ENCODE data around the gene COPZ2.
"Not testable (repeated sequence)": the region's sequence is repeated elsewhere in the genome, so short reads cannot be mapped to it uniquely, and the experiment has no call there.

The COPZ2 gene, protein sequence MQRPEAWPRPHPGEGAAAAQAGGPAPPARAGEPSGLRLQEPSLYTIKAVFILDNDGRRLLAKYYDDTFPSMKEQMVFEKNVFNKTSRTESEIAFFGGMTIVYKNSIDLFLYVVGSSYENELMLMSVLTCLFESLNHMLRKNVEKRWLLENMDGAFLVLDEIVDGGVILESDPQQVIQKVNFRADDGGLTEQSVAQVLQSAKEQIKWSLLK

DNA sequence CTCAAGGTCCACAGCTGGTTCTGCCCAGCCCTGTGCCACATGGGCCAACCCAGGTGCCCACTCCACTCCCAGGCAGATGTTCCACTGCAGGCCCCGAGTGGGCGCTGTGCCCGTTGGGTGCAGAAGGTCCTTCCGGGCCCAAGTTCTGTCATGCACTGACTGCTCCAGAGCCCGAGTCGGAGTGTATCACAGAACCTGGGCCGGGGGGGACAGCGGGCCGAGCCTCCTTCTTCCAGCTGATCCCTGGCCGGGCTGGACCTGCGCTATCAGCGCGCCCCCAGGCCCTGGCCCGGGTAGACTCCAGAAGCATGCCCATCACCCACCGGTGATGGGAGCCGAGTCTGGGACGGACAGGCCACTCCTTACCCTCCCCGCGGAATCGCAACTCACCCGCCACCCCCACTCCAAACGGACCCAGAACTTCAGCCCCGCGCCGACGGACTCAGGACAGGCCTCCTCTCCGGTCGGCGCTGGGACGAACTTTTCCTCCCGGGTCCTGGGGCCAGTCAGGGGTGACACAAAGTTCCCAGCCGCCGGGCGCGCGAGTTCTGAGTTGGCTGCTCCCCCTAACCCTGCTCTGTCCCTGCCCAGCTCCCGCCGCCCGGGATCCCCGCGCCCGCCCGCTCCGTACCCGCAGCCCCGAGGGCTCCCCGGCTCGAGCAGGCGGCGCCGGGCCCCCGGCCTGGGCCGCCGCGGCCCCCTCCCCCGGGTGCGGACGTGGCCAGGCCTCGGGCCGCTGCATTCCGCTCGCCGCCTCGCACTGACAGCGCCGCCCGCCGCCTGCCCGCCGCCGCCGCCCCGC lies at the start of gene COPZ2:
Gene COPZ2 (minus strand): TSS at position 762 of the 802 bp plus-strand sequence. CDS start 20 bp downstream, at position 742.
- DNase-seq = no peak

GRCh38 chr17:48084932-48085331 lies 47.3 kb upstream of the COPZ2 start:
- DNase-seq = no peak

- no peak for DNase-seq
Observed at GRCh38 chr17:48081858-48082257, 44.3 kb upstream of the COPZ2 start.

- not testable (repeated sequence) for DNase-seq
Observed at GRCh38 chr17:48077152-48077551, 39.6 kb upstream of the COPZ2 start.

- peak; percentile 60 for DNase-seq
Observed at GRCh38 chr17:48074322-48075081, 36.9 kb upstream of the COPZ2 start.

DNA sequence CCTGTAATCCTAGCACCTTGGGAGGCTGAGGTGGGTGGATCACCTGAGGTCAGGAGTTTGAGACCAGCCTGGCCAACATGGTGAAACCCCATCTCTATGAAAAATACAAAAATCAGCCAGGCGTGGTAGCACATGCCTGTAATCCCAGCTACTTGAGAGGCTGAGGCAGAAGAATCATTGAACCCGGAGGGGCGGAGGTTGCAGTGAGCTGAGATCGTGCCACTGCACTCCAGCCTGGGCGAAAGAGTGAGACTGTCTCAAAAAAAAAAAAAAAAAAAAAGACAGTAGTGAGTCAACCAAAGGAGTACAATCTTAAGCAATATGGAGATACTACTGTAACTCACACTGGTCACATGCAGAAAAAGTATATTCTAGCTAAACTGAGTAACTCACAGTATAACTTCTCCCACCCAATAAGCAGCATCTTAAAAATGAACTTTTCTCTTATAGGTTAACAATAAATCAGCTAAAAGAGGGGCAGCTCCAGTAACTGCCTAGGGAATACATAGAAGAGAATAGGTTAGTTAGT lies 36.0 kb upstream of the COPZ2 start:
- not testable (repeated sequence) for DNase-seq

DNA sequence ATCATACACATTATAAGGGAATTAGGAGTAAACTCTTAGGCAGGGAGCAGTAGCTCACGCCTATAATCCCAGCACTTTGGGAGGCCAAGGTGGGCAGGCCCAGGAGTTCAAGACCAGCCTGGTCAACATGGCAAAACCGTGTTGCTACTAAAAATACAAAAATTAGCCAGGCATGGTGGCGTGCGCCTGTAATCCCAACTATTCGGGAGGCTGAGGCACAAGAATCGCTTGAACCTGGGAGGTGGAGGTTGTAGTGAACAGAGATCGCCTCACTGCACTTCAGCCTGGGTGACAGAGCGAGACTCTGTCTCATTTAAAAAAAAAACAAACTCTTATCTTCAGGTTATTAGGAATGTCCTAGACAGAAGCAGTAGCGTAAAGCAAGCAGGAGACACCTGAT lies 35.2 kb upstream of the COPZ2 start:
- not testable (repeated sequence) for DNase-seq

DNA sequence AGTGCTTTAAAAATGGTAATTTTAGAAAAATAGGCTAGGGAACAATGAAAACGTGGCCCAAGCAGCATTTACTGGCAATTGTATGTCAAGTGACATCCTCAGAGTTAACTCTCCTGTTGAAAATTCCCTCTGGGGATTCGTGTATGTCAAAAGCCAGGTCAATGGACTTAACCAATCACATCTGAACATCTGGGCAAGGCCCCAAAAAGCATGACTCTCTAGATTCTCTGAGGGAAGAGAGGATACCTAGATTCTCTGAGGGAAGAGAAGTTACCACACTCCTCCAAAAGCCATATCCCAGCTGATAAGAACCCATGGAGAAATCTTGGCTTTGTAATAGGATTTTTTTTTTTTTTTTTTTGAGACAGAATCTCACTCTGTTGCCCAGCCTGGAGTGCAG lies 34.1 kb upstream of the COPZ2 start:
- DNase-seq = no peak

DNA sequence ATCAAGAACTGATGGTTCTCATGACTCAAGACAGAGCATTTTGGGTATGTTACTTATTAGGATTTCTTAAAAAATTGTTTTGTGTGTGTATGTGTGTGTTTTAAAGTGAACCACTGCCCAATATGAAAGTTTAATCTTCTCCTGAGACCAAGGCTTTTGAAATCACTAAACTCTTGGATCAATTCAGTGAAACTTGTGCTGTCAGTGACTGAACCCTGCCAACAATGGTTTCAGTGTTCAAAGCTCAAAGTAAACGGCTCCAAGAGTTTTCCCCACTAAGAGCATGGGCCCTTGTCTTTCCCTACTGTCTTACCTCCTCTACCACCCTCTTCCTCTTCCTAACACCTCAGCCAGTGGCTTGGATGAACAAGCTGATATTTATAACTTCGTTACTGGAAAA lies 32.6 kb upstream of the COPZ2 start:
- no peak for DNase-seq

DNA sequence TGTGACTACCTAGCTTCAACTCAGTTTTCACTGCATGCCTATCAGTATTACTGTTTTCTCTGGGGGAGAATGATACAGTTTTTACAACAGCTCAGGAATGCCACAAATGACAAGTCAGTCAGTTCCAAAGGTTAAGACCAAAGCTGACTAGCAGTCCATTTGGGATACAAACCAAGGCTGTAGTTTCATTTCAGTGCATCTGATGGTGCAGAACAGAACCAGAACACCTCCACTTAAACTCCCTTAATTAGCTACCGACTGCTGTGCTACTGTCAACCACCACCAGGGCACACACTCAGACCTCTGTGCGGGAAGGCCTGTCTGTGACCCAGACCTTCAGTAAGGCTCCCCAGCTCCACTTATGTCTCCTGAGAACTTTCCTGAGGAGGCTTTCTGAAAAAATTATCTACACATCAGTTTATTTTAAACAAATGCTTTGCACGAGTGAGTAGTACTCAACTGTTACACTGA lies 30.9 kb upstream of the COPZ2 start:
- no peak for DNase-seq

DNA sequence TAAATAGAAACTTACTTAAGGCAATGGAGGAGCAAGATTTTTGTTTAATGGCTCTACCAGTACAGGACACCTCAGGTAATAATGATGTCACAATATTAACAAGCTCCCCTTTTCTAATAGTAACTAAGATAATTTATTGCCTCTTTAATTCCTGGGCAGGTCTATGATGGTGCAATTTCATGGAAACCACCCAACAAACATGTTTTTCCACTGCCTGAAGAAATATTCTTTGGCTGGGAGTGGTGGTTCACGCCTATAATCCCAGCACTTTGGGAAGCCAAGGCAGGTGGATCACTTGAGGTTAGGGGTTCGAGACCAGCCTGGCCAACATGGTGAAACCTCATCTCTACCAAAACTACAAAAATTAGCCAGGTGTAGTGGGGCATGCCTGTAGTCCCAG lies 30.2 kb upstream of the COPZ2 start:
- not testable (repeated sequence) for DNase-seq

GRCh38 chr17:48067245-48067644 lies 29.6 kb upstream of the COPZ2 start:
- DNase-seq = no peak

- no peak for DNase-seq
Observed at GRCh38 chr17:48066656-48067055, 29.1 kb upstream of the COPZ2 start.

DNA sequence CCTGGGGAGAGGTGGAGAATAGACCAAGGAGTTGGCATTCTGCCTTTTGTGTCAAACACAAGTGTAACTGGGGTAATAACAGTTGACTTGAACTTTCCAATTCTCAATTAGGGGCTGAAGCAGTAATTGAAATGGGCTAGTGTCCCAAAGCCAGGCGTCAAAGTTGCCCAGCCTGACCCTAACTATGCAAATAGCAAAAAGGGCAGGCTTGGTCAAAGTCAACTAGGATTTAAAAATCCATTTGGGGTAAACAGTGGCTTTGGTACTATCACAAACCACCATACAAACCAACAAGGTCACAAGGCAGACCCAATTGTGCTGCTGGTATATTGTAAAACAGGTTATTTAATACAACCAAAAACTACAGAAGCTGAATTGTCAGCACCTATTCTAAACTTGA lies 28.6 kb upstream of the COPZ2 start:
- no peak for DNase-seq

DNA sequence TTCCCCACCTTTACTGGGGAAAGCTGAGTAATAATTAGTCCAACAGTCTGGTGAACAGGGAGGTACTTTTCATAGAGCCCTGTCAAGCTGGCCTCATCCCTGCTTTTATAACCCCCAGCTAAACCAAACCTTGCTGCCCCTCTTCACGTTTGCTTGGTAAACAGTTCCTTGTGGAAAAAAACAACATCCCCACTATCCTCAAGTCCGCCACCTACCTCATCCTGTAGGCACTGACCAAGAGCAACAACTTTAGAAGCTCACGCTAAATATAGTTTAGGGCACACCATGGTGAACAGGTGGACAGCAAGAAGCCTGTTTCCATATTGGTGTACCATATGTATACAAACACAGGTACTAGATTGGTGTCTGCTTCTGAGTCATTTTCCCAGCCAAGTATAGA lies 27.0 kb upstream of the COPZ2 start:
- DNase-seq = no peak

DNA sequence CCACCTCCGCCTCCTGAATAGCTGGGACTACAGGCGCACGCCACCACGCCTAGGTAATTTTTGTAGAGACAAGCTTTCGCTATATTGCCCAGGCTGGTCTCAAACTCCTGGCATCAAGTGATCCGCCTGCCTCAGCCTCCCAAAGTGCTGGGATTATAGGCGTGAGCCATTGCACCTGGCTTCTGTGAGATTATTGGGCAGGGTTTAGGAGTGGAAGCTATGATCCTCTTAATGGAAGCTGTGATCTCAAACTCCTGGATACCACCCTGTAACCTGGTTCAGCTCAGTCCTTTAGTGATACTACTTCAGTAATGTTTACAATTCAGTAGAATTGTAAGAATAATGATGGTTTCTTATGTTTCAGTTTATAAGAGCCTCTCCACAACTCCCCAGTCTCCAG lies 24.7 kb upstream of the COPZ2 start:
- no peak for DNase-seq

DNA sequence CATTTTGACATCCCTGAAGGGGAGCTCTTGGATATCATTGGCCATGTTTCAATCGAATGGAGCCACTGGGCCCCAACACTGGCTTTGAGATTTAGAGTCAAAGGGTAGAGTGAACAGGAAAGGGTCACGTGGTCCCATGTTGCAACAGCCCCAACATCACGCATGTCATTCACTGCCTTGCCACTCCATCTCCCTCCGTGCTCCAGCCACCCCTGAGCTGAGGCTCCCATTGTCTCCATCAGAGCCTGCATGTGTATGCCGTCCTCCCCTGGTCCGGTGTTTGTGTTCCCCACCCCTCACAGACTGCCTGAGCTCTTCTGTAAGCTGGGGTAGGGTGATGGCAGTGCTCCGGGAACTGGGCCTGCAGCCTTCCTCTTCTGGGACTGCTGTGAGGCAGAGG lies 22.7 kb upstream of the COPZ2 start:
- no peak for DNase-seq

GRCh38 chr17:48059125-48059668 lies 21.6 kb upstream of the COPZ2 start:
- DNase-seq = no peak

- no peak for DNase-seq
Observed at GRCh38 chr17:48058393-48059124, 21.0 kb upstream of the COPZ2 start.

DNA sequence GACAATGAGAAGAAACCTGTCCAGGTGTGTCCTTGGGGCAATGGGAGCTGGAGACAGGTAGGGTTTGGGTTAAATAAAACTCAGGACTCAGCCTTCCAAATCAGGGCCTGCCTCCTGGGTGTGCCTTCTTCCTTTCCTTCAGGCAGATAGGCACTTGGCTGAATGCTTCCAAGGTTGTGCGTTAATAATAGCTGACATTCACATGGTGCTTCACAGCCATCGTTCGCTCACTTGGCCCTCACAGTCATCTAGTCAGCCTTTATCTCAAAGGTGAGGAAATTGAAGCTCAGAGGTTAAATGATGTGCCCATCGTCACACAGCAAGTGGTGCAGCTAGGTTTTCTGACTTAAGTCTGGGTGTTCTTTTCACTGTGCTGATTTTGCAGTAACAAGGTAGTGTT lies 20.0 kb upstream of the COPZ2 start:
- DNase-seq = no peak

- no peak for DNase-seq
Observed at GRCh38 chr17:48056879-48057278, 19.3 kb upstream of the COPZ2 start.

DNA sequence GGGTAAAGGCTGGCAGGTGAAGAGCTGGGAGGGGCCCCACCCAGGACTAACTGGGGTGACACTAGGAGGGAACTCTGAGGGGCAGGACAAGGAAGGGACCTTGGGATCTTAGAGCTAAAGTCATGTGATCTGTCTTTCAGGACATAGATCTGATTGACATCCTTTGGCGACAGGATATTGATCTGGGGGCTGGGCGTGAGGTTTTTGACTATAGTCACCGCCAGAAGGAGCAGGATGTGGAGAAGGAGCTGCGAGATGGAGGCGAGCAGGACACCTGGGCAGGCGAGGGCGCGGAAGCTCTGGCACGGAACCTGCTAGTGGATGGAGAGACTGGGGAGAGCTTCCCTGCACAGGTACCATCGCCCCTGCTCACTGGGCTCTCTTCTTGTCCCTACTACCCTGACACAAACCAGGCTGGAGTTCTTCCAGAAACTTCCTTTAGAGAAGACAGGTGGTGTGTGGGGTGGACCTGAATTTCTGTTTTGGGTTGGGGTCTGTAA lies 18.7 kb upstream of the COPZ2 start:
- DNase-seq = no peak
